IMR-90 (cell line): ENCODE measurements around the gene PGF. TPM values are rescaled to one million over a fixed set of nuclear protein-coding genes. Genes with fewer than 3 reads are reported as not detected.
"Not testable (repeated sequence)": the region's sequence is repeated elsewhere in the genome, so short reads cannot be mapped to it uniquely, and the experiment has no call there.

Source experiments
- ATAC-seq: fragments of 200-7000 bp; cut with Tn5 transposase; 2 replicates; pipeline ENCODE4 v1.9.1; 2020; ENCODE audit warnings: low read depth, mild to moderate bottlenecking, moderate library complexity
- BruUV-seq: library from RNA; stranded (reverse); fragments of 400-500 nt; replicated peaks from 2 replicates; lab custom pipeline; 2021; lab: Mats Ljungman, UMichigan
- CTCF ChIA-PET: fragments of 300-600 bp; formaldehyde crosslinking; extraction: SDS; loops from one replicate; lab custom pipeline; 2021; ENCODE audit warnings: antibody characterized with exemption; lab: Yijun Ruan, JAX
- POLR2A ChIA-PET: fragments of 300-600 bp; sonication (Branson Sonifier 250); formaldehyde crosslinking; loops from one replicate; lab custom pipeline; 2022; ENCODE audit warnings: antibody characterized with exemption; ENCODE audit not compliant: unreplicated experiment; lab: Charles Lee
- DNase-seq: peaks from one replicate; pipeline ENCODE4 v3.0.0; 2013
- H2AFZ ChIP-seq: replicated peaks from 2 replicates; pipeline ENCODE3; 2013; ENCODE audit warnings: low read length, mild to moderate bottlenecking; ENCODE audit not compliant: poor library complexity
- H2AK5ac ChIP-seq: 2 replicates; pipeline ENCODE4 v1.6.1; 2013; ENCODE audit warnings: low read depth, low read length, inconsistent platforms
- H2AK9ac ChIP-seq: replicated peaks from 2 replicates; pipeline ENCODE3; 2013; ENCODE audit warnings: mild to moderate bottlenecking, low read depth, low read length, moderate library complexity; ENCODE audit not compliant: poor library complexity
- H2BK120ac ChIP-seq: 2 replicates; pipeline ENCODE4 v1.6.1; 2013; ENCODE audit warnings: low read depth, low read length, inconsistent platforms
- H2BK15ac ChIP-seq: 3 replicates; pipeline ENCODE4 v1.6.1; 2013; ENCODE audit warnings: low read depth, low read length, inconsistent platforms
- H2BK20ac ChIP-seq: 2 replicates; pipeline ENCODE4 v1.6.1; 2013; ENCODE audit warnings: low read depth, mild to moderate bottlenecking, inconsistent platforms, low read length, moderate library complexity
- H2BK5ac ChIP-seq: 2 replicates; pipeline ENCODE4 v1.6.1; 2013; ENCODE audit warnings: mild to moderate bottlenecking, low read depth, low read length, inconsistent platforms; ENCODE audit not compliant: poor library complexity, severe bottlenecking
- H3K14ac ChIP-seq: replicated peaks from 2 replicates; pipeline ENCODE4 v1.6.1; 2013; ENCODE audit warnings: low read depth, low read length, inconsistent platforms
- H3K18ac ChIP-seq: 2 replicates; pipeline ENCODE4 v1.6.1; 2013; ENCODE audit warnings: low read depth, low read length, control low read depth
- H3K23ac ChIP-seq: 2 replicates; pipeline ENCODE4 v1.6.1; 2013; ENCODE audit warnings: low read depth, low read length, inconsistent platforms
- H3K27ac ChIP-seq: 2 replicates; pipeline ENCODE4 v1.5.1; 2013; ENCODE audit warnings: mild to moderate bottlenecking, control low read depth, low read length; ENCODE audit not compliant: insufficient read depth
- H3K27me3 ChIP-seq: 2 replicates; pipeline ENCODE4 v1.6.1; 2013; ENCODE audit warnings: low read length; ENCODE audit not compliant: control insufficient read depth, insufficient read depth
- H3K36me3 ChIP-seq: 2 replicates; pipeline ENCODE4 v1.6.1; 2013; ENCODE audit warnings: low read length, mixed read lengths; ENCODE audit not compliant: control insufficient read depth, insufficient read depth
- H3K4ac ChIP-seq: 2 replicates; pipeline ENCODE4 v1.6.1; 2013; ENCODE audit warnings: low read depth, low read length, inconsistent platforms
- H3K4me1 ChIP-seq: 2 replicates; pipeline ENCODE4 v1.6.1; 2013; ENCODE audit warnings: low read length, mixed read lengths; ENCODE audit not compliant: control insufficient read depth, insufficient read depth
- H3K4me2 ChIP-seq: 2 replicates; pipeline ENCODE4 v1.6.1; 2013; ENCODE audit warnings: low read depth, mild to moderate bottlenecking, control low read depth, low read length, moderate library complexity
- H3K4me3 ChIP-seq: 2 replicates; pipeline ENCODE4 v1.5.1; 2013; ENCODE audit warnings: low read depth, mild to moderate bottlenecking, control low read depth, low read length, moderate library complexity; ENCODE audit not compliant: insufficient read depth
- H3K56ac ChIP-seq: 2 replicates; pipeline ENCODE4 v1.6.1; 2013; ENCODE audit warnings: low read length, inconsistent platforms; ENCODE audit not compliant: insufficient read depth; ENCODE audit errors: extremely low read depth
- H3K79me1 ChIP-seq, 2 experiments: 2 replicates each; pipeline ENCODE4 v1.6.1; 2013; ENCODE audit warnings: low read length in 2 of 2, inconsistent platforms in 1 of 2, low read depth in 1 of 2
- H3K9ac ChIP-seq: 2 replicates; pipeline ENCODE4 v1.6.1; 2013; ENCODE audit warnings: low read depth, low read length, control low read depth
- H3K9me1 ChIP-seq: 2 replicates; pipeline ENCODE4 v1.6.1; 2013; ENCODE audit warnings: low read length, inconsistent platforms; ENCODE audit not compliant: insufficient read depth
- H3K9me3 ChIP-seq: 2 replicates; pipeline ENCODE4 v1.6.1; 2013; ENCODE audit warnings: low read length; ENCODE audit not compliant: control insufficient read depth, insufficient read depth
- H4K20me1 ChIP-seq: 2 replicates; pipeline ENCODE4 v1.6.1; 2013; ENCODE audit warnings: low read length, inconsistent platforms; ENCODE audit not compliant: insufficient read depth
- H4K5ac ChIP-seq: 2 replicates; pipeline ENCODE4 v1.6.1; 2013; ENCODE audit warnings: mild to moderate bottlenecking, low read depth, low read length, control low read depth
- H4K8ac ChIP-seq, 2 experiments: 2 replicates each; pipeline ENCODE4 v1.6.1; 2013; ENCODE audit warnings: low read depth in 2 of 2, low read length in 2 of 2, control low read depth in 1 of 2, inconsistent platforms in 1 of 2
- H4K91ac ChIP-seq: 2 replicates; pipeline ENCODE4 v1.6.1; 2013; ENCODE audit warnings: low read depth, low read length, inconsistent platforms; ENCODE audit not compliant: insufficient read depth
- WGBS, 2 experiments: methylation state at CpG; one replicate each; pipeline versions ENCODE4 v1.1.5 to v1.1.7; 2013; ENCODE audit warnings: missing lambda C conversion rate in 2 of 2; ENCODE audit not compliant: insufficient read length in 1 of 2; ENCODE audit errors: extremely low coverage in 2 of 2; 5-methylcytosine and 5-hydroxymethylcytosine counted together
- dilution Hi-C: fragments of 300-500 bp; cut with HindIII; formaldehyde crosslinking; loops from one replicate; pipeline ENCODE4 v1.14.3; 2018; ENCODE audit warnings: low sequenced_read_pairs; ENCODE audit not compliant: unreplicated experiment
- in situ Hi-C: fragments of 300-500 bp; cut with MboI; formaldehyde crosslinking; loops from 3 replicates; pipeline ENCODE4 v1.14.3; 2019; ENCODE audit warnings: low sequenced_read_pairs, inconsistent platforms, mixed read lengths
- intact Hi-C: fragments of 100-400 bp; cut with micrococcal nuclease; formaldehyde crosslinking; loops from 2 replicates; pipeline ENCODE4 v1.10.0; 2022
- polyA plus RNA-seq, 3 experiments: library from polyadenylated mRNA; depleted of rRNA; stranded (reverse); fragments of >200 nt; gene quantifications; 2 replicates each; pipeline ENCODE4 v1.2.3, GENCODE V29; 2012; ENCODE audit warnings: low replicate concordance in 1 of 3
- total RNA-seq: library from RNA; depleted of rRNA; stranded (reverse); fragments of >200 nt; gene quantifications from 2 replicates; pipeline ENCODE4 v1.2.3, GENCODE V29; 2012

PGF gene
- total and polyA plus RNA-seq, 2 of the 4 experiments (the other 2 are of a cell fraction): 0.36 to 0.39 TPM

- H2AFZ ChIP-seq, H2AK5ac ChIP-seq, H2BK120ac ChIP-seq, H3K27ac ChIP-seq, H4K20me1 ChIP-seq, H3K9ac ChIP-seq, H3K4ac ChIP-seq, BruUV-seq, H2BK5ac ChIP-seq, H3K4me3 ChIP-seq, H2AK9ac ChIP-seq, H4K5ac ChIP-seq, H2BK20ac ChIP-seq, H3K4me1 ChIP-seq, H3K27me3 ChIP-seq, H3K14ac ChIP-seq, H3K9me1 ChIP-seq, H3K18ac ChIP-seq, H3K79me1 ChIP-seq, H3K36me3 ChIP-seq, H3K9me3 ChIP-seq, H3K23ac ChIP-seq, DNase-seq, H2BK15ac ChIP-seq, H4K91ac ChIP-seq, H3K4me2 ChIP-seq, CTCF ChIA-PET, H4K8ac ChIP-seq, H3K56ac ChIP-seq, intact Hi-C loops, in situ Hi-C loops, POLR2A ChIA-PET, dilution Hi-C loops, ATAC-seq: not testable (repeated sequence)
- no CpG with 5 or more reads among the region's 7 CpGs for WGBS, 2 experiments
Measured at GRCh38 chr14:74995781-74996180, 40.4 kb upstream of the PGF start.

DNA sequence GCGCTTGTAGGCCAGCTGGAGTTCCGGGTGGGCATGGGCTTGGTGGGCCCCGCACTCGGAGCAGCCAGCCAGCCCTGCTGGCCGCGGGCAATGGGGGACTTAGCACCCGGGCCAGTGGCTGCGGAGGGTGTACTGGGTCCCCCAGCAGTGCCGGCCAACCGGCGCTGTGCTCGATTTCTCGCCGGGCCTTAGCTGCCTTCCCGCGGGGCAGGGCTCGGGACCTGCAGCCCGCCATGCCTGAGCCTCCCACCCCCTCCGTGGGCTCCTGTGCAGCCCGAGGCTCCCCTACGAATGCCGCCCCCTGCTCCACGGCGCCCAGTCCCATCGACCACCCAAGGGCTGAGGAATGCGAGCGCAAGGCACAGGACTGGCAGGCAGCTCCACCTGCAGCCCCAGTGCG lies 38.8 kb upstream of the PGF start:
- H2BK5ac ChIP-seq, H2AK9ac ChIP-seq, H3K4me3 ChIP-seq, H3K9ac ChIP-seq, H3K27me3 ChIP-seq, CTCF ChIA-PET, H3K9me3 ChIP-seq, H3K4me1 ChIP-seq, H3K4me2 ChIP-seq, H4K91ac ChIP-seq, ATAC-seq, in situ Hi-C loops, H3K79me1 ChIP-seq, H2AK5ac ChIP-seq, H3K36me3 ChIP-seq, dilution Hi-C loops, H3K18ac ChIP-seq, H3K14ac ChIP-seq, H2AFZ ChIP-seq, H3K27ac ChIP-seq, H2BK15ac ChIP-seq, H3K9me1 ChIP-seq, H3K23ac ChIP-seq, H3K56ac ChIP-seq, H2BK20ac ChIP-seq, H4K20me1 ChIP-seq, H3K4ac ChIP-seq, POLR2A ChIA-PET, H4K8ac ChIP-seq, H2BK120ac ChIP-seq, DNase-seq, BruUV-seq, intact Hi-C loops, H4K5ac ChIP-seq: not testable (repeated sequence)
- WGBS, 2 experiments: 100% methylated on average over 1 of the region's 28 CpGs; no CpG with 5 or more reads in 1 of the 2 experiments
